GM12878 (cell line): Measurements from ENCODE around the gene UNC119B. TPM values are rescaled to one million over a fixed set of nuclear protein-coding genes. Genes with fewer than 3 reads are reported as not detected.

ENCODE experiments used
- ATAC-seq: fragments of 200-7000 bp; cut with Tn5 transposase; 3 replicates; pipeline ENCODE4 v1.9.1; 2020; ENCODE audit warnings: mild to moderate bottlenecking, moderate library complexity
- BruUV-seq: library from RNA; stranded (reverse); fragments of 400-500 nt; replicated peaks from 2 replicates; lab custom pipeline; 2021; lab: Mats Ljungman, UMichigan
- CTCF ChIA-PET: fragments of 300-600 bp; sonication (Branson Sonifier 250); formaldehyde crosslinking; extraction: SDS; loops from one replicate; lab custom pipeline; 2021; ENCODE audit warnings: inconsistent platforms; lab: Yijun Ruan, JAX
- POLR2A ChIA-PET: fragments of 350-600 bp; formaldehyde crosslinking; extraction: SDS; loops from one replicate; lab custom pipeline; 2021; ENCODE audit warnings: inconsistent platforms; lab: Charles Lee
- RAD21 ChIA-PET: fragments of 300-600 bp; sonication (Branson Sonifier 250); formaldehyde crosslinking; loops from one replicate; lab custom pipeline; 2023; ENCODE audit warnings: antibody characterized with exemption; ENCODE audit not compliant: unreplicated experiment; lab: Charles Lee
- SMC1A ChIA-PET: fragments of 300-600 bp; sonication (Branson Sonifier 250); formaldehyde crosslinking; loops from one replicate; lab custom pipeline; 2023; ENCODE audit not compliant: unreplicated experiment, uncharacterized antibody; lab: Charles Lee
- DNase-seq: peaks from one replicate; pipeline ENCODE4 v3.0.0-alpha.2; 2011; ENCODE audit warnings: low read depth, low spot score
- FAIRE-seq: peaks from 3 replicates; lab custom pipeline; 2011; peaks lifted over from hg19 to GRCh38; lab: Jason Lieb, UNC
- H2AFZ ChIP-seq: 2 replicates; pipeline ENCODE4 v1.6.0; 2011; ENCODE audit warnings: low read depth, low read length, control low read depth; ENCODE audit not compliant: control insufficient read depth
- H3K27ac ChIP-seq: 2 replicates; pipeline ENCODE4 v1.5.1; 2011; ENCODE audit warnings: control low read depth; ENCODE audit not compliant: control insufficient read depth, insufficient read depth
- H3K27me3 ChIP-seq, 2 experiments: replicated peaks in 1 of 2; 2 replicates each; pipeline versions ENCODE4 v1.6.0 to v1.6.1; 2011; ENCODE audit warnings: low read length in 1 of 2; ENCODE audit not compliant: control insufficient read depth in 2 of 2, insufficient read depth in 2 of 2
- H3K36me3 ChIP-seq, 2 experiments: 2 replicates each; pipeline ENCODE4 v1.5.1; 2011; ENCODE audit warnings: low read length in 1 of 2; ENCODE audit not compliant: control insufficient read depth in 2 of 2, insufficient read depth in 2 of 2
- H3K4me1 ChIP-seq: 2 replicates; pipeline ENCODE4 v1.6.1; 2011; ENCODE audit warnings: mild to moderate bottlenecking, low read length, moderate library complexity, mixed read lengths; ENCODE audit not compliant: control insufficient read depth, insufficient read depth
- H3K4me2 ChIP-seq: 2 replicates; pipeline ENCODE4 v1.6.0; 2011; ENCODE audit warnings: control low read depth; ENCODE audit not compliant: control insufficient read depth, insufficient read depth
- H3K4me3 ChIP-seq: fragments of 200-600 bp; sonication (generic); 2 replicates; pipeline ENCODE4 v1.5.1; 2016
- H3K79me2 ChIP-seq: 2 replicates; pipeline ENCODE4 v1.6.0; 2011; ENCODE audit warnings: low read length; ENCODE audit not compliant: control insufficient read depth, insufficient read depth
- H3K9ac ChIP-seq: 2 replicates; pipeline ENCODE4 v1.8.0; 2011; ENCODE audit warnings: low read length, control low read depth, mixed read lengths; ENCODE audit not compliant: control insufficient read depth, insufficient read depth
- H3K9me3 ChIP-seq: replicated peaks from 3 replicates; pipeline ENCODE4 v1.5.1; 2011; ENCODE audit warnings: mild to moderate bottlenecking, low read length; ENCODE audit not compliant: control insufficient read depth, insufficient read depth
- H4K20me1 ChIP-seq: 2 replicates; pipeline ENCODE4 v1.6.0; 2011; ENCODE audit not compliant: control insufficient read depth, insufficient read depth
- ATF2 ChIP-seq: IDR thresholded peaks from 2 replicates; pipeline ENCODE4 v1.6.1; 2012; ENCODE audit warnings: low read length, inconsistent platforms
- ATF7 ChIP-seq: fragments of 450-650 bp; IDR thresholded peaks from 2 replicates; pipeline ENCODE4 v1.6.1; 2016; ENCODE audit warnings: low read depth, mild to moderate bottlenecking
- BRCA1 ChIP-seq: IDR thresholded peaks from 2 replicates; pipeline ENCODE4 v1.6.1; 2011; ENCODE audit warnings: low read depth, low read length, improper control_type of control experiment
- FOXM1 ChIP-seq: IDR thresholded peaks from 2 replicates; pipeline ENCODE4 v1.6.1; 2012; ENCODE audit warnings: low read depth, mild to moderate bottlenecking, inconsistent platforms, low read length, moderate library complexity
- HDAC2 ChIP-seq: fragments of 200-600 bp; sonication (generic); IDR thresholded peaks from 2 replicates; pipeline ENCODE4 v1.6.1; 2017
- HDGF ChIP-seq: fragments of 450-650 bp; IDR thresholded peaks from 2 replicates; pipeline ENCODE4 v1.6.1; 2016; ENCODE audit warnings: antibody characterized with exemption
- IKZF2 ChIP-seq, 2 experiments: fragments of 450-650 bp; IDR thresholded peaks; 2 replicates each; pipeline ENCODE4 v1.6.1; 2017; ENCODE audit warnings: mild to moderate bottlenecking in 2 of 2, moderate library complexity in 2 of 2
- KAT2A ChIP-seq: conservative IDR thresholded peaks from 2 replicates; pipeline ENCODE4 v1.6.1; 2011; ENCODE audit warnings: low read depth, low read length; ENCODE audit not compliant: control insufficient read depth
- NFIC ChIP-seq: IDR thresholded peaks from 2 replicates; pipeline ENCODE4 v1.6.1; 2012; ENCODE audit warnings: low read depth, mild to moderate bottlenecking, inconsistent platforms, low read length, moderate library complexity
- POLR2AphosphoS5 ChIP-seq: IDR thresholded peaks from 2 replicates; pipeline ENCODE4 v1.6.1; 2011; ENCODE audit warnings: mild to moderate bottlenecking, low read length, inconsistent platforms
- RELA ChIP-seq: fragments of 450-650 bp; IDR thresholded peaks from 2 replicates; pipeline ENCODE4 v1.8.0; 2014; ENCODE audit warnings: borderline replicate concordance; ENCODE audit not compliant: partially characterized antibody
- SMARCA5 ChIP-seq: fragments of 450-650 bp; IDR thresholded peaks from 2 replicates; pipeline ENCODE4 v1.6.1; 2017; ENCODE audit warnings: mild to moderate bottlenecking
- SMC3 ChIP-seq: IDR thresholded peaks from 2 replicates; pipeline ENCODE4 v1.6.1; 2011; ENCODE audit warnings: low read length, improper control_type of control experiment, borderline replicate concordance
- SP1 ChIP-seq: IDR thresholded peaks from one replicate; pipeline ENCODE4 v1.6.1; 2011; ENCODE audit warnings: low read depth, low read length
- TCF3 ChIP-seq: IDR thresholded peaks from 2 replicates; pipeline ENCODE4 v1.6.1; 2012; ENCODE audit warnings: low read depth, mild to moderate bottlenecking, low read length, borderline replicate concordance; ENCODE audit not compliant: insufficient read depth
- YBX1 ChIP-seq: fragments of 450-650 bp; IDR thresholded peaks from 2 replicates; pipeline ENCODE4 v1.6.1; 2016; ENCODE audit warnings: antibody characterized with exemption
- ZBTB4 ChIP-seq: fragments of 450-650 bp; formaldehyde crosslinking; IDR thresholded peaks from 2 replicates; pipeline ENCODE4 v1.4.0; 2022; ENCODE audit warnings: mild to moderate bottlenecking, moderate library complexity
- ZNF24 ChIP-seq: fragments of 450-650 bp; IDR thresholded peaks from 2 replicates; pipeline ENCODE4 v1.6.1; 2017; ENCODE audit warnings: antibody characterized with exemption, mild to moderate bottlenecking
- ZSCAN29 ChIP-seq: fragments of 450-650 bp; IDR thresholded peaks from 2 replicates; pipeline ENCODE4 v1.6.1; 2017; ENCODE audit warnings: mild to moderate bottlenecking, moderate library complexity
- WGBS: methylation state at CpG from one replicate; pipeline ENCODE4 v1.1.6; 2016; ENCODE audit warnings: low lambda C conversion rate; ENCODE audit not compliant: insufficient replicate concordance, insufficient coverage; ENCODE audit errors: missing lambda C conversion rate; 5-methylcytosine and 5-hydroxymethylcytosine counted together
- in situ Hi-C: fragments of 300-500 bp; cut with MboI; formaldehyde crosslinking; loops from 9 replicates; pipeline ENCODE4 v1.14.3; 2018; ENCODE audit warnings: mixed read lengths
- intact Hi-C: fragments of 100-400 bp; cut with micrococcal nuclease; formaldehyde crosslinking; loops from one replicate; pipeline ENCODE4 v1.14.2; 2022; ENCODE audit not compliant: unreplicated experiment
- polyA plus RNA-seq, 11 experiments: library from polyadenylated mRNA; depleted of rRNA in 4 of 11; unstranded in 6 of 11; stranded (reverse) in 5 of 11; fragments of >200 nt; fragmentation: Nextera tagmentation in 4 of 11; fragmentation: Illumina TruSeq in 1 of 11; extraction: Ambion mirVana in 4 of 11; extraction: Trizol in 1 of 11; gene quantifications; 1 replicate in 1 of 11; 2 replicates in 10 of 11; pipeline versions ENCODE4 v1.2.1 to v1.2.3, GENCODE V29; 2011 to 2016; ENCODE audit warnings: inconsistent platforms in 2 of 11, missing spikeins in 2 of 11, low read depth in 1 of 11
- total RNA-seq, 4 experiments: library from RNA; depleted of rRNA in 3 of 4; stranded (reverse); fragments of >200 nt in 3 of 4; fragmentation: Illumina TruSeq in 1 of 4; extraction: Trizol in 1 of 4; gene quantifications; 2 replicates each; pipeline versions ENCODE4 v1.2.1 to v1.2.3, GENCODE V29; 2013 to 2021

Gene UNC119B
- total and polyA plus RNA-seq, 10 of the 15 experiments (the other 5 are each of a cell fraction or from before 2014, with no cell fraction given), result 4.3 to 31.5 (median 10.5) TPM

DNA sequence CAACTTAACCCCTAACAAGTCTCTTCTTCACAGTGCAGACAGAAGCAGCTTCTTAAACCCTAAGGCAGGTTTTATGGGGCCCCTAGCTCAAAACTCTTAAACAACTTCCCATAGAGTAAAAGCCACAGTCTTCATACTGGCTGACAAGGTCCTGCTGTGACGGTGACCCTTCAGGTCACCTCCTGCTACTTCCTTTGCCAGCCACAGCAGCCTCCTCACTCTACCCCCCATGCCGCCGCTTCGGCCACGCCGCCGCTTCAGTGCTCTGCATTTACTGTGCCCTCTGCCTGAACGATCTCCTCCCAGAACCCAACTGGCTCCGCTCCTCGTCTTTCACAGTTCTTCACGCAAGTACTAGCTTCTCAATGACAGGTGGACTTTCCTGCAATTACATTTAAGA is 60.8 kb downstream of the UNC119B start:
- in situ Hi-C loops, result no loop called here
- DNase-seq, result no peak

More for the DNA sequence above, 60.8 kb downstream of the UNC119B start:
- Histone ChIP-seq H3K27ac (no peak overlapping the region), H2AFZ (no peak overlapping the region), H3K9me3 (no peaks in the 10 kb centered on the region), H3K4me1 (no peaks in the 10 kb centered on the region), H3K36me3 (peaks cover 23 to 42% of the 10 kb centered on the region in 2 experiments), H3K79me2 (no peaks in the 10 kb centered on the region), H3K4me3 (no peak overlapping the region), H3K4me2 (no peak overlapping the region), H4K20me1 (no peaks in the 10 kb centered on the region), H3K9ac (no peak overlapping the region), H3K27me3 (no peaks in the 10 kb centered on the region)
- FAIRE-seq (no peak), ATAC-seq (no peak)
- ChIA-PET RAD21 (no interaction called here), POLR2A (interaction anchor here (0.6 kb wide), 1 partner anchor 108 kb away, joined by 5 read pairs; no protein-coding TSS in a partner anchor), CTCF (interaction anchor here (1.2 kb wide), 1 partner anchor 15 kb away, joined by 4 read pairs; no protein-coding TSS in a partner anchor), SMC1A (interaction anchor here (0.8 to 1.0 kb wide), 2 partner anchors 11 to 14 kb away, joined by 3 read pairs; no protein-coding TSS in a partner anchor)
- TF ChIP-seq KAT2A (no peak), SP1 (no peak), ATF2 (no peak), HDAC2 (no peak), ZBTB4 (CRISPR knock-in tag) (no peak), ATF7 (no peak), POLR2AphosphoS5 (no peak), IKZF2 (IDR thresholded peaks at IDR 0.05) (no peak), HDGF (no peak), BRCA1 (no peak), YBX1 (no peak), SMARCA5 (no peak), NFIC (no peak), TCF3 (no peak), FOXM1 (no peak), ZNF24 (no peak), ZSCAN29 (no peak), SMC3 (no peak), RELA (no peak)
- no TSS peak for BruUV-seq
- 89% methylated on average over 11 of the region's 11 CpGs for WGBS
- intact Hi-C loops, result no loop called here
